NCI-H128 (cell line): ENCODE data around the gene TEX19.
"Not testable (repeated sequence)": the region's sequence is repeated elsewhere in the genome, so short reads cannot be mapped to it uniquely, and the experiment has no call there.

Experiments
- DNase-seq: peaks from one replicate; lab custom pipeline; 2025; ENCODE audit not compliant: unreplicated experiment; lab: John Stamatoyannopoulos, UW

Gene TEX19

GRCh38 chr17:82353484-82353883 is 5.6 kb upstream of the TEX19 start:
- DNase-seq, result no peak

- no peak for DNase-seq
These were observed 4.2 kb upstream of the TEX19 start for GRCh38 chr17:82354804-82355308.

- no peak for DNase-seq
These were observed 3.1 kb upstream of the TEX19 start for GRCh38 chr17:82355770-82356427.

- no peak for DNase-seq
These were observed 2.1 kb upstream of the TEX19 start for GRCh38 chr17:82356845-82357355.

GRCh38 chr17:82357394-82357793 is 1.7 kb upstream of the TEX19 start:
- no peak for DNase-seq

- DNase-seq, result not testable (repeated sequence)
These were observed 516 bp downstream of the TEX19 start for GRCh38 chr17:82359451-82360074.

GRCh38 chr17:82361885-82362633 is 3.0 kb downstream of the TEX19 start:
- no peak for DNase-seq

- DNase-seq, result no peak
These were observed 6.7 kb downstream of the TEX19 start for GRCh38 chr17:82365606-82366295.

GRCh38 chr17:82366749-82367148 is 7.7 kb downstream of the TEX19 start:
- peak; percentile 12 for DNase-seq

GRCh38 chr17:82367724-82368524 is 8.9 kb downstream of the TEX19 start:
- DNase-seq, result no peak

- DNase-seq, result no peak
These were observed 10.2 kb downstream of the TEX19 start for GRCh38 chr17:82369211-82369610.

- no peak for DNase-seq
These were observed 11.7 kb downstream of the TEX19 start for GRCh38 chr17:82370471-82371332.

- DNase-seq, result no peak
These were observed 12.5 kb downstream of the TEX19 start, which contains the start of gene UTS2R for GRCh38 chr17:82371333-82372248. TSS of gene UTS2R (plus strand) at chr17:82371765. CDS start at chr17:82374325, 2,560 bp downstream.

- DNase-seq, result no peak
These were observed 13.4 kb downstream of the TEX19 start for GRCh38 chr17:82372249-82373071.

GRCh38 chr17:82373072-82373452 is 14.0 kb downstream of the TEX19 start:
- DNase-seq, result not testable (repeated sequence)

GRCh38 chr17:82373731-82374625 is 14.9 kb downstream of the TEX19 start:
- no peak for DNase-seq
